ENCODE results near the gene IQCH.

IQCH gene

GRCh38 chr15:67385971-67386370, 131.4 kb downstream of the IQCH start:
- DNase-seq (ENCODE audit: low read depth): no peak
- no peak overlapping the region for H3K4me3 ChIP-seq (ENCODE audit: low read depth, low read length)
- no peak for TF ChIP-seq CTCF (IDR thresholded peaks at IDR 0.05; ENCODE audit: insufficient read depth, low read depth, low read length, missing control alignments)

- H3K4me3 ChIP-seq (ENCODE audit: low read depth, low read length): no peak overlapping the region
- no peak for DNase-seq (ENCODE audit: low read depth)
- no peak for TF ChIP-seq CTCF (IDR thresholded peaks at IDR 0.05; ENCODE audit: insufficient read depth, low read depth, low read length, missing control alignments)
Measured at GRCh38 chr15:67386947-67387346, 132.4 kb downstream of the IQCH start.

- no peak for DNase-seq (ENCODE audit: low read depth)
- H3K4me3 ChIP-seq (ENCODE audit: low read depth, low read length): no peak overlapping the region
- no peak for TF ChIP-seq CTCF (IDR thresholded peaks at IDR 0.05; ENCODE audit: insufficient read depth, low read depth, low read length, missing control alignments)
Measured at GRCh38 chr15:67389975-67390374, 135.4 kb downstream of the IQCH start.

GRCh38 chr15:67394873-67395639, 140.5 kb downstream of the IQCH start:
- no peak for DNase-seq (ENCODE audit: low read depth)
- no peak overlapping the region for H3K4me3 ChIP-seq (ENCODE audit: low read depth, low read length)
- TF ChIP-seq CTCF (IDR thresholded peaks at IDR 0.05; ENCODE audit: insufficient read depth, low read depth, low read length, missing control alignments): no peak

GRCh38 chr15:67396114-67396513, 141.5 kb downstream of the IQCH start:
- no peak for TF ChIP-seq CTCF (IDR thresholded peaks at IDR 0.05; ENCODE audit: insufficient read depth, low read depth, low read length, missing control alignments)
- DNase-seq (ENCODE audit: low read depth): no peak
- H3K4me3 ChIP-seq (ENCODE audit: low read depth, low read length): no peak overlapping the region

- no peak for TF ChIP-seq CTCF (IDR thresholded peaks at IDR 0.05; ENCODE audit: insufficient read depth, low read depth, low read length, missing control alignments)
- no peak overlapping the region for H3K4me3 ChIP-seq (ENCODE audit: low read depth, low read length)
- DNase-seq (ENCODE audit: low read depth): no peak
Measured at GRCh38 chr15:67397139-67397538, 142.6 kb downstream of the IQCH start.

- no peak overlapping the region for H3K4me3 ChIP-seq (ENCODE audit: low read depth, low read length)
- no peak for DNase-seq (ENCODE audit: low read depth)
- no peak for TF ChIP-seq CTCF (IDR thresholded peaks at IDR 0.05; ENCODE audit: insufficient read depth, low read depth, low read length, missing control alignments)
Measured at GRCh38 chr15:67399925-67400324, 145.3 kb downstream of the IQCH start.

Measured in GM12865 (cell line).